ENCODE data around the gene ZNF253. TPM values are rescaled to one million over a fixed set of nuclear protein-coding genes. Genes with fewer than 3 reads are reported as not detected.
A peak's percentile ranks its signal among the peaks of the same experiment; 100 is the strongest.
"Not testable (repeated sequence)": the region's sequence is repeated elsewhere in the genome, so short reads cannot be mapped to it uniquely, and the experiment has no call there.

Gene ZNF253
- total RNA-seq, 3 donors from 2014 or later (not counting 1 experiment from before 2014, with no cell fraction given), result 8.6 to 14.7 (median 10.1) TPM

DNA sequence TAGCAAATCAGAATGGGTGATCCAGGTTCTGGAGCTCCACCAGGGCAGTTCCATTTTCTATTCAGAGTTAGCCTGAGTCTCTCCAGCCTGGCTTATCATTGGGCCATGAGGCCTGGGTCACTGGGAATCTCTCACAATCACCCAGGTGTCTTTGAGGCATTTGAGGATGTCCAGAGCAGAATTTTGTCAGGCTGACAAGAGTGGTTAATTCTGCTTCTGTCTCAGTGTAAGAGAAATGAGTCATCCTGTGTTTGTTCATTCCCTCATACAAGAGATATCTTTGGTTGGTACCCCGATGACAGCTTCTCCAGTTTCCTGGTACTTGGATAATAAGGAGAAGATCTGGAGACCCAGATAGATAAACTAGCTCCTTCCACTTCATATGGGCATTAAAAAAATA is 45.5 kb downstream of the ZNF253 start:
- no peak overlapping the region for H3K27ac ChIP-seq (ENCODE audit: low read length)
- DNase-seq (no peak), ATAC-seq (no peak)
- Mint-ChIP-seq H3K9me3 (no peaks in the 10 kb centered on the region), H3K27ac (no peak overlapping the region), H3K4me3 (no peak overlapping the region), H3K4me1 (no peaks in the 10 kb centered on the region), H3K27me3 (ENCODE audit: low read depth in 2 of 2) (no peaks in the 10 kb centered on the region), H3K36me3 (no peaks in the 10 kb centered on the region)
- no CpG with 5 or more reads among the region's 1 CpG for WGBS (ENCODE audit: insufficient coverage)
- H3K4me3 ChIP-seq (ENCODE audit: low read length), result no peak overlapping the region
- no peaks in the 10 kb centered on the region for H3K9me3 ChIP-seq (ENCODE audit: control insufficient read depth, insufficient read depth, low read length)
- intact Hi-C loops (cut with micrococcal nuclease), result no loop called here
- H3K36me3 ChIP-seq (ENCODE audit: control insufficient read depth, insufficient read depth, low read length), result no peaks in the 10 kb centered on the region
- no peak for TF ChIP-seq CTCF (IDR thresholded peaks at IDR 0.05)
- no peaks in the 10 kb centered on the region for H3K4me1 ChIP-seq (ENCODE audit: control insufficient read depth, insufficient read depth, low read length)
- H3K27me3 ChIP-seq (ENCODE audit: control insufficient read depth, insufficient read depth, low read length), result no peaks in the 10 kb centered on the region

DNA sequence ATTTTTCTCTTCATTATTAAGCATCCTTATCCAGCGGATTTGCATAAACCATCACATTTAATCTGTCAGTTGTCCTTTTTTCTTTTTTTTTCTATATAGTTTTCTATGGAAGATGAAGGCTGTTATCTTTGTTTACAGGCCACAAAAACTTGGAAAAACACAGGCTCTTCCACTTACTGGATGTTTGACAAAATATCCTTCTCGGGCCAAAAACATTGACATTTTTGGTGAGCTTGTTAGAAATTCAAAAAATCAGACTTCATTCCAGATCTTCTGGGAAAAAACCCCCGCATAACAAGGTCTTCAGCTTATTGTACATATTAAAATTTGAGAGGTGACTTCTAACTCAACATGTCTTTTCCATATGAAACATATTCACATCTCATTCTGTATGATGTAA is 48.9 kb downstream of the ZNF253 start:
- Mint-ChIP-seq H3K36me3 (no peaks in the 10 kb centered on the region), H3K4me3 (no peak overlapping the region), H3K9me3 (no peaks in the 10 kb centered on the region), H3K27ac (no peak overlapping the region), H3K27me3 (ENCODE audit: low read depth in 2 of 2) (no peaks in the 10 kb centered on the region), H3K4me1 (no peaks in the 10 kb centered on the region)
- no peaks in the 10 kb centered on the region for H3K4me1 ChIP-seq (ENCODE audit: control insufficient read depth, insufficient read depth, low read length)
- WGBS (ENCODE audit: insufficient coverage), result 100% methylated on average over 1 of the region's 3 CpGs
- no peak overlapping the region for H3K4me3 ChIP-seq (ENCODE audit: low read length)
- no peak for DNase-seq
- ATAC-seq, result no peak
- H3K27me3 ChIP-seq (ENCODE audit: control insufficient read depth, insufficient read depth, low read length), result no peaks in the 10 kb centered on the region
- TF ChIP-seq CTCF (IDR thresholded peaks at IDR 0.05), result no peak
- intact Hi-C loops (cut with micrococcal nuclease), result no loop called here
- no peak overlapping the region for H3K27ac ChIP-seq (ENCODE audit: low read length)
- H3K9me3 ChIP-seq (ENCODE audit: control insufficient read depth, insufficient read depth, low read length), result no peaks in the 10 kb centered on the region
- H3K36me3 ChIP-seq (ENCODE audit: control insufficient read depth, insufficient read depth, low read length), result no peaks in the 10 kb centered on the region

DNA sequence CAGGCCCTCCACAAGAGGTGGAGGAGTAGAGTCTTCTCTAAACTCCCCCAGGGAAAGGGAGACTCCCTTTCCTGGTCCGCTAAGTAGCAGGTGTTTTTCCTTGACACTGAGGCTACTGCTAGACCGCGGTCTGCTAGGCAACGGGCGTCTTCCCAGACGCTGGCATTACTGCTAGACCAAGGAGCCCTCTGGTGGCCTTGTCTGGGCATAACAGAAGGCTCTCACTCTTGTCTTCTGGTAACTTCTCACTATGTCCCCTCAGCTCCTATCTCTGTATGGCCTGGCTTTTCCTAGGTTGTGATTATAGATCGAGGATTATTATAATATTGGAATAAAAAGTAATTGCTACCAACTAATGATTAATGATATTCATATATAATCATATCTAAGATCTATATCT is 64.7 kb downstream of the ZNF253 start:
- H3K4me1 ChIP-seq (ENCODE audit: control insufficient read depth, insufficient read depth, low read length); H3K27ac Mint-ChIP-seq; ATAC-seq; intact Hi-C loops (cut with micrococcal nuclease); H3K4me1 Mint-ChIP-seq; H3K4me3 ChIP-seq (ENCODE audit: low read length); H3K4me3 Mint-ChIP-seq; H3K27ac ChIP-seq (ENCODE audit: low read length); H3K27me3 ChIP-seq (ENCODE audit: control insufficient read depth, insufficient read depth, low read length); H3K27me3 Mint-ChIP-seq (ENCODE audit: low read depth in 2 of 2): not testable (repeated sequence)
- H3K9me3 Mint-ChIP-seq, result peaks cover 2 to 18% of the 10 kb centered on the region in 2 donors
- DNase-seq, result peak in 1 of 2 donors; percentile 54
- peaks cover 31% of the 10 kb centered on the region for H3K36me3 Mint-ChIP-seq
- H3K36me3 ChIP-seq (ENCODE audit: control insufficient read depth, insufficient read depth, low read length), result peaks cover 14% of the 10 kb centered on the region
- H3K9me3 ChIP-seq (ENCODE audit: control insufficient read depth, insufficient read depth, low read length), result peaks cover 25% of the 10 kb centered on the region
- 96% methylated on average over 6 of the region's 7 CpGs for WGBS (ENCODE audit: insufficient coverage)

- peaks cover 30% of the 10 kb centered on the region for H3K9me3 ChIP-seq (ENCODE audit: control insufficient read depth, insufficient read depth, low read length)
- intact Hi-C loops (cut with micrococcal nuclease), result loop anchor here (2.0 kb wide), 1 partner anchor 45 kb away; no protein-coding TSS in a partner anchor
- Mint-ChIP-seq H3K9me3 (peaks cover 3 to 20% of the 10 kb centered on the region in 2 donors), H3K36me3 (peaks cover 25% of the 10 kb centered on the region)
- H3K4me1 ChIP-seq (ENCODE audit: control insufficient read depth, insufficient read depth, low read length); ATAC-seq; H3K27ac Mint-ChIP-seq; H3K27me3 ChIP-seq (ENCODE audit: control insufficient read depth, insufficient read depth, low read length); H3K27ac ChIP-seq (ENCODE audit: low read length); DNase-seq; H3K4me3 Mint-ChIP-seq; H3K36me3 ChIP-seq (ENCODE audit: control insufficient read depth, insufficient read depth, low read length); H3K4me3 ChIP-seq (ENCODE audit: low read length); H3K4me1 Mint-ChIP-seq; H3K27me3 Mint-ChIP-seq (ENCODE audit: low read depth in 2 of 2): not testable (repeated sequence)
- 86% methylated on average over 2 of the region's 3 CpGs for WGBS (ENCODE audit: insufficient coverage)
Observed at GRCh38 chr19:19933432-19934314, 68.0 kb downstream of the ZNF253 start.
